Mammary epithelial cell (primary cell): ENCODE data around the gene PTPA.

Source experiments
- EZH2 ChIP-seq: IDR thresholded peaks from 2 replicates; pipeline ENCODE4 v1.6.1; 2012; ENCODE audit warnings: low read length, inconsistent platforms, borderline replicate concordance
- TF ChIP-seq, protein P1 (sequence below), 2 donors: IDR thresholded peaks in 1 of 2; conservative IDR thresholded peaks in 1 of 2; 2 replicates each; pipeline ENCODE4 v1.5.1; 2011 to 2012; ENCODE audit warnings: inconsistent platforms in 2 of 2, low read length in 2 of 2, mild to moderate bottlenecking in 2 of 2, control low read depth in 1 of 2, low read depth in 1 of 2; ENCODE audit not compliant: insufficient read depth in 1 of 2; ENCODE audit errors: extremely low read depth in 1 of 2

- TF ChIP-seq, protein P1, sequence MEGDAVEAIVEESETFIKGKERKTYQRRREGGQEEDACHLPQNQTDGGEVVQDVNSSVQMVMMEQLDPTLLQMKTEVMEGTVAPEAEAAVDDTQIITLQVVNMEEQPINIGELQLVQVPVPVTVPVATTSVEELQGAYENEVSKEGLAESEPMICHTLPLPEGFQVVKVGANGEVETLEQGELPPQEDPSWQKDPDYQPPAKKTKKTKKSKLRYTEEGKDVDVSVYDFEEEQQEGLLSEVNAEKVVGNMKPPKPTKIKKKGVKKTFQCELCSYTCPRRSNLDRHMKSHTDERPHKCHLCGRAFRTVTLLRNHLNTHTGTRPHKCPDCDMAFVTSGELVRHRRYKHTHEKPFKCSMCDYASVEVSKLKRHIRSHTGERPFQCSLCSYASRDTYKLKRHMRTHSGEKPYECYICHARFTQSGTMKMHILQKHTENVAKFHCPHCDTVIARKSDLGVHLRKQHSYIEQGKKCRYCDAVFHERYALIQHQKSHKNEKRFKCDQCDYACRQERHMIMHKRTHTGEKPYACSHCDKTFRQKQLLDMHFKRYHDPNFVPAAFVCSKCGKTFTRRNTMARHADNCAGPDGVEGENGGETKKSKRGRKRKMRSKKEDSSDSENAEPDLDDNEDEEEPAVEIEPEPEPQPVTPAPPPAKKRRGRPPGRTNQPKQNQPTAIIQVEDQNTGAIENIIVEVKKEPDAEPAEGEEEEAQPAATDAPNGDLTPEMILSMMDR (conservative IDR thresholded peaks at IDR 0.05 in 1 of 2, IDR thresholded peaks at IDR 0.05 in 1 of 2; ENCODE audit: extremely low read depth in 1 of 2, insufficient read depth in 1 of 2, low read depth in 1 of 2, low read length in 2 of 2): no peak
- TF ChIP-seq EZH2: no peak
Observed at GRCh38 chr9:129175825-129176633, 64.8 kb downstream of the PTPA start.
